K562 (cell line): ENCODE measurements around the gene COL15A1. TPM values are rescaled to one million over a fixed set of nuclear protein-coding genes. Genes with fewer than 3 reads are reported as not detected.

Experiments used
- CC2D1A ChIP-seq: fragments of 450-650 bp; IDR thresholded peaks from 2 replicates; pipeline ENCODE4 v1.6.1; 2017; ENCODE audit warnings: mild to moderate bottlenecking
- MAFG ChIP-seq: fragments of 450-650 bp; conservative IDR thresholded peaks from 2 replicates; pipeline ENCODE4 v1.6.1; 2016; ENCODE audit warnings: missing genetic modification characterization, missing compliant biosample characterization
- MGA ChIP-seq: fragments of 450-650 bp; IDR thresholded peaks from 2 replicates; pipeline ENCODE4 v1.6.1; 2016; ENCODE audit warnings: mild to moderate bottlenecking, moderate library complexity
- NR2C1 ChIP-seq, 2 experiments: fragments of 450-650 bp; IDR thresholded peaks; 2 replicates each; pipeline ENCODE4 v1.6.1; 2017; ENCODE audit warnings: mild to moderate bottlenecking in 2 of 2, antibody characterized with exemption in 1 of 2, inconsistent platforms in 1 of 2, missing compliant biosample characterization in 1 of 2, missing genetic modification characterization in 1 of 2
- ZBTB7A ChIP-seq: IDR thresholded peaks from 2 replicates; pipeline ENCODE4 v1.6.1; 2011; ENCODE audit warnings: low read depth, mild to moderate bottlenecking, low read length, moderate library complexity, borderline replicate concordance; ENCODE audit not compliant: control insufficient read depth
- ZNF165 ChIP-seq: fragments of 250-450 bp; sonication (Bioruptor Pico); IDR thresholded peaks from 2 replicates; pipeline ENCODE4 v1.4.0; 2020; ENCODE audit warnings: borderline replicate concordance
- ZNF561 ChIP-seq: fragments of 450-650 bp; formaldehyde crosslinking; conservative IDR thresholded peaks from 2 replicates; pipeline ENCODE4 v1.4.0; 2020; ENCODE audit warnings: mild to moderate bottlenecking, moderate library complexity
- polyA plus RNA-seq, 8 experiments: library from polyadenylated mRNA; depleted of rRNA in 4 of 8; stranded (reverse) in 5 of 8; unstranded in 3 of 8; fragments of >200 nt; fragmentation: Nextera tagmentation in 2 of 8; fragmentation: Illumina TruSeq in 1 of 8; extraction: Ambion mirVana in 2 of 8; extraction: Trizol in 1 of 8; gene quantifications; 2 replicates each; pipeline versions ENCODE4 v1.2.1 to v1.2.3, GENCODE V29; 2011 to 2014; ENCODE audit warnings: inconsistent platforms in 1 of 8, missing spikeins in 1 of 8
- total RNA-seq, 7 experiments: library from RNA; depleted of rRNA in 6 of 7; stranded (reverse); fragments of >200 nt in 6 of 7; fragmentation: Illumina TruSeq in 2 of 7; extraction: Trizol in 2 of 7; gene quantifications; 2 replicates each; pipeline versions ENCODE4 v1.2.1 to v1.2.3, GENCODE V29; 2011 to 2021; ENCODE audit warnings: low replicate concordance in 1 of 7

COL15A1 gene
- total and polyA plus RNA-seq, 9 of the 15 experiments (the other 6 are each of a cell fraction or from before 2014, with no cell fraction given), result 0.46 to 5.1 (median 2.6) TPM

- TF ChIP-seq MGA (peak; percentile 69), NR2C1 (IDR thresholded peaks at IDR 0.05) (no peak), NR2C1 (tag; IDR thresholded peaks at IDR 0.05) (peak; percentile 46; the same call in 1 of the 2 replicates), ZBTB7A (no peak), MAFG (tag) (no peak), ZNF165 (CRISPR knock-in tag) (no peak), CC2D1A (no peak), ZNF561 (no peak)
These were observed 128.3 kb downstream of the COL15A1 start (continued) for GRCh38 chr9:99072040-99072394.
